Loucy (cell line): Measurements from ENCODE around the gene FHL1.
"Not testable (repeated sequence)": the region's sequence is repeated elsewhere in the genome, so short reads cannot be mapped to it uniquely, and the experiment has no call there.

Experiments used
- H2AFZ ChIP-seq: fragments of 200-600 bp; sonication (generic); 2 replicates; pipeline ENCODE4 v1.6.0; 2016; ENCODE audit warnings: antibody characterized with exemption, mild to moderate bottlenecking, low read length, moderate library complexity
- H3F3A ChIP-seq: fragments of 200-600 bp; 2 replicates; pipeline ENCODE4 v1.6.0; 2016; ENCODE audit warnings: antibody characterized with exemption, low read depth, mild to moderate bottlenecking
- H3K27me3 ChIP-seq: fragments of 200-600 bp; sonication (generic); 2 replicates; pipeline ENCODE4 v1.6.1; 2014; ENCODE audit warnings: low read length, mild to moderate bottlenecking; ENCODE audit not compliant: insufficient read depth, poor library complexity, severe bottlenecking
- H3K36me3 ChIP-seq: fragments of 200-600 bp; sonication (generic); 2 replicates; pipeline ENCODE4 v1.6.1; 2016; ENCODE audit warnings: low read length; ENCODE audit not compliant: insufficient read depth
- H3K4me1 ChIP-seq: fragments of 200-600 bp; sonication (generic); 2 replicates; pipeline ENCODE4 v1.5.1; 2014; ENCODE audit warnings: low read length, mild to moderate bottlenecking; ENCODE audit not compliant: insufficient read depth, poor library complexity, severe bottlenecking
- H3K4me2 ChIP-seq: fragments of 200-600 bp; sonication (generic); 2 replicates; pipeline ENCODE4 v1.6.0; 2014; ENCODE audit warnings: antibody characterized with exemption, low read length, low read depth, mild to moderate bottlenecking; ENCODE audit not compliant: poor library complexity, severe bottlenecking
- H3K4me3 ChIP-seq: fragments of 200-600 bp; sonication (generic); 2 replicates; pipeline ENCODE4 v1.5.1; 2014; ENCODE audit warnings: low read length, mild to moderate bottlenecking, mixed read lengths; ENCODE audit not compliant: poor library complexity, severe bottlenecking
- H3K79me2 ChIP-seq: fragments of 200-600 bp; sonication (generic); 2 replicates; pipeline ENCODE4 v1.6.1; 2014; ENCODE audit warnings: low read length; ENCODE audit not compliant: insufficient read depth
- H3K9ac ChIP-seq: fragments of 200-600 bp; sonication (generic); 2 replicates; pipeline ENCODE4 v1.6.0; 2014; ENCODE audit warnings: mild to moderate bottlenecking, low read depth, low read length, moderate library complexity; ENCODE audit not compliant: poor library complexity, severe bottlenecking
- H3K9me2 ChIP-seq: fragments of 200-600 bp; sonication (generic); replicated peaks from 2 replicates; pipeline ENCODE4 v1.6.1; 2016; ENCODE audit warnings: low read depth, low read length, mixed read lengths
- H3K9me3 ChIP-seq: fragments of 200-600 bp; sonication (generic); 2 replicates; pipeline ENCODE4 v1.6.1; 2014; ENCODE audit warnings: mild to moderate bottlenecking, antibody characterized with exemption, low read length, low read depth; ENCODE audit not compliant: insufficient read depth
- H4K20me1 ChIP-seq: fragments of 200-600 bp; sonication (generic); 2 replicates; pipeline ENCODE4 v1.6.0; 2014; ENCODE audit warnings: antibody characterized with exemption, low read length, mild to moderate bottlenecking; ENCODE audit not compliant: insufficient read depth, poor library complexity, severe bottlenecking
- CTCF ChIP-seq: fragments of 200-600 bp; sonication (generic); conservative IDR thresholded peaks from 2 replicates; pipeline ENCODE4 v1.5.1; 2014; ENCODE audit warnings: mild to moderate bottlenecking, antibody characterized with exemption, low read length
- EZH2phosphoT487 ChIP-seq: fragments of 200-600 bp; IDR thresholded peaks from 2 replicates; pipeline ENCODE4 v1.6.1; 2018; ENCODE audit warnings: antibody characterized with exemption, mild to moderate bottlenecking, moderate library complexity, borderline replicate concordance

Gene FHL1

DNA sequence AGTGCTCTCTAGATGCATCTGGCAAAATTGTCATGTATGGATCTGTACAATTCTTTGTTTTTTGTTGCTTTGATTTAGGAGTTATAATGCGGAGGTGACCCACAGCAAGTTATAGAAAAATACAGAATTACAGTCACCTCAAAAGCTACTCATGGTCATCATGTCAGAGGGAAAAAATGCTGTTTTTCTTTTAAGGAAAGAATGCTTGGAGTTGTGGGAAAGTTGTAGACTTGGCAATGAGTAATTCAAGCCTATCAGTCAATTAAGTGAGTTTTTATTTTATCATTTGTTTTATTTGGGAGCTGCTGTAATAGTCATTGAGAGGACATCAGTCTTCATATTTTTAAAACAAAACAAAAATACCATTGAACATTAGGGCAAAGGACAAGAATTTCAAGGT, 16.4 kb downstream of the FHL1 start:
- H3K79me2 ChIP-seq = no peaks in the 10 kb centered on the region
- H4K20me1 ChIP-seq = no peaks in the 10 kb centered on the region
- H3K9me2 ChIP-seq = no peaks in the 10 kb centered on the region
- H3K4me3 ChIP-seq = no peak overlapping the region
- TF ChIP-seq CTCF (no peak), EZH2phosphoT487 (no peak)
- no peaks in the 10 kb centered on the region for H3K36me3 ChIP-seq
- H2AFZ ChIP-seq = no peak overlapping the region
- no peaks in the 10 kb centered on the region for H3K9me3 ChIP-seq
- no peak overlapping the region for H3K4me2 ChIP-seq
- no peaks in the 10 kb centered on the region for H3K27me3 ChIP-seq
- no peak overlapping the region for H3K9ac ChIP-seq
- no peaks in the 10 kb centered on the region for H3K4me1 ChIP-seq
- no peaks in the 10 kb centered on the region for H3F3A ChIP-seq

GRCh38 chrX:136165406-136165805, 18.1 kb downstream of the FHL1 start:
- no peaks in the 10 kb centered on the region for H4K20me1 ChIP-seq
- no peaks in the 10 kb centered on the region for H3K9me2 ChIP-seq
- TF ChIP-seq EZH2phosphoT487 (no peak), CTCF (no peak)
- H3F3A ChIP-seq = no peaks in the 10 kb centered on the region
- no peaks in the 10 kb centered on the region for H3K36me3 ChIP-seq
- no peaks in the 10 kb centered on the region for H3K27me3 ChIP-seq
- no peak overlapping the region for H3K4me2 ChIP-seq
- no peak overlapping the region for H3K9ac ChIP-seq
- H3K9me3 ChIP-seq = no peaks in the 10 kb centered on the region
- no peaks in the 10 kb centered on the region for H3K79me2 ChIP-seq
- H2AFZ ChIP-seq = no peak overlapping the region
- no peaks in the 10 kb centered on the region for H3K4me1 ChIP-seq
- H3K4me3 ChIP-seq = no peak overlapping the region

DNA sequence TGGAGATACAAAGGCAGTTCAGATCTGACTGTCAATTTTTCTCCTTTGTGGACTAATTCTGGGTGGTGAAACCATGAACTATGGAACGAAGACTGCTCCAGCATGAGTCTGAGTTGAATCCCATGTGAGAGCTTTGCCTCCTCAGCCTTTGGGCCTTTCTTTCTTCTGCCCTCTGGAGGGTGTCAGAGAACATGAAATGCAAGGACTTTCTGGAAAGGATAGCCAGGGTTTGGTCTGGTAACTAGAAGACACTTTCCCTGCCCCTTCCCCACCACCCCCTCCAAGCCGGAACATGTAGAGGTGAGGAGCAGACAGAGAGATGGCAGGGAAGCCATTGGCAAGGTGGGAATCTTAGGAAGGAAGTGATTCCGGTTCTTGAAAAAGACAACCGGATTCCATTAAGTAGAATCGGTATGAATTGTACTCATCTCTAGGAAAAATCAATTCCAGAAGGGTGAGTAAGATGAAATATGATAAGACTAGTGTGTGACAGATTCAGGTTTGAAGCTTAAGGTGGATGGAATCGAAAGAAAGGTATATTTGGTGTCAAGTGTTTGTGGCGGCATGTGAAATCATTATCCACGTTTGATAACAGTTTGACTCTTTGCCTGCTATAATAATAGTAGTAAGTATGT, 19.0 kb downstream of the FHL1 start:
- no peak for TF ChIP-seq EZH2phosphoT487
- TF ChIP-seq CTCF = peak; percentile 46
- Histone ChIP-seq H3K79me2 (no peaks in the 10 kb centered on the region), H3K9me2 (no peaks in the 10 kb centered on the region), H3K4me2 (no peak overlapping the region), H3K4me1 (no peaks in the 10 kb centered on the region), H2AFZ (no peak overlapping the region), H3K9ac (no peak overlapping the region), H3K4me3 (no peak overlapping the region), H4K20me1 (no peaks in the 10 kb centered on the region), H3K9me3 (no peaks in the 10 kb centered on the region), H3F3A (no peaks in the 10 kb centered on the region), H3K27me3 (no peaks in the 10 kb centered on the region), H3K36me3 (no peaks in the 10 kb centered on the region)

- not testable (repeated sequence) for H3K4me2 ChIP-seq, H4K20me1 ChIP-seq, H3K79me2 ChIP-seq, H3K4me3 ChIP-seq, H3K27me3 ChIP-seq, H3K9ac ChIP-seq, H3F3A ChIP-seq, H3K4me1 ChIP-seq, H2AFZ ChIP-seq, H3K9me3 ChIP-seq, H3K9me2 ChIP-seq, H3K36me3 ChIP-seq
Observed at GRCh38 chrX:136167989-136168388, 20.7 kb downstream of the FHL1 start.
